ENCODE measurements around the gene NFS1. TPM values are rescaled to one million over a fixed set of nuclear protein-coding genes. Genes with fewer than 3 reads are reported as not detected.

NFS1 gene
- total and polyA plus RNA-seq, 2 of the 4 experiments (the other 2 are of a cell fraction) = 16.5 to 35.6 TPM

- H3K4me3 ChIP-seq (ENCODE audit: insufficient read depth, low read depth, low read length) = no peak overlapping the region
- H2AFZ ChIP-seq (replicated peaks; ENCODE audit: low read length, poor library complexity) = no peak overlapping the region
- H2AK9ac ChIP-seq (replicated peaks; ENCODE audit: low read depth, low read length, poor library complexity) = no peak overlapping the region
- H2AK5ac ChIP-seq (ENCODE audit: low read depth, low read length) = no peak overlapping the region
- H2BK20ac ChIP-seq (ENCODE audit: low read depth, low read length) = no peak overlapping the region
- peaks cover 17% of the 10 kb centered on the region for H3K36me3 ChIP-seq (ENCODE audit: control insufficient read depth, insufficient read depth, low read length)
- ChIA-PET CTCF (no interaction called here), POLR2A (ENCODE audit: unreplicated experiment) (no interaction called here)
- H4K91ac ChIP-seq (ENCODE audit: insufficient read depth, low read depth, low read length) = no peak overlapping the region
- no peak overlapping the region for H3K23ac ChIP-seq (ENCODE audit: low read depth, low read length)
- H3K18ac ChIP-seq (ENCODE audit: low read depth, low read length) = no peak overlapping the region
- peaks cover 0 to 17% of the 10 kb centered on the region in 2 experiments; a peak in 3 of 4 replicates for H3K79me1 ChIP-seq (ENCODE audit: low read depth in 1 of 2, low read length in 2 of 2)
- no peak overlapping the region for H2BK15ac ChIP-seq (ENCODE audit: low read depth, low read length)
- H3K27ac ChIP-seq (ENCODE audit: insufficient read depth, low read length) = no peak overlapping the region
- peaks cover 35% of the 10 kb centered on the region for H4K20me1 ChIP-seq (ENCODE audit: insufficient read depth, low read length)
- BruUV-seq (replicated peaks) = no TSS peak
- in situ Hi-C loops (cut with MboI; ENCODE audit: low sequenced_read_pairs) (no loop called here), dilution Hi-C loops (cut with HindIII; ENCODE audit: low sequenced_read_pairs, unreplicated experiment) (no loop called here), intact Hi-C loops (cut with micrococcal nuclease) (loop anchor here (2.0 to 10.0 kb wide), 2 partner anchors 77 to 101 kb away; partner anchors contain the start of gene RBM39)
- H3K4me2 ChIP-seq (ENCODE audit: low read depth, low read length) = no peak overlapping the region
- H3K4me1 ChIP-seq (ENCODE audit: control insufficient read depth, insufficient read depth, low read length) = no peaks in the 10 kb centered on the region; the same call in 1 of the 2 replicates
- no peak overlapping the region; a peak in 1 of 4 replicates for H4K8ac ChIP-seq (ENCODE audit: low read depth in 2 of 2, low read length in 2 of 2)
- H3K56ac ChIP-seq (ENCODE audit: extremely low read depth, insufficient read depth, low read length) = no peak overlapping the region
- no peak overlapping the region for H2BK120ac ChIP-seq (ENCODE audit: low read depth, low read length)
- H2BK5ac ChIP-seq (ENCODE audit: low read depth, low read length, poor library complexity, severe bottlenecking) = no peak overlapping the region
- H3K9me1 ChIP-seq (ENCODE audit: insufficient read depth, low read length) = peaks cover 11% of the 10 kb centered on the region; the same call in 1 of the 2 replicates
- H3K27me3 ChIP-seq (ENCODE audit: control insufficient read depth, insufficient read depth, low read length) = no peaks in the 10 kb centered on the region
- no peak for ATAC-seq (ENCODE audit: low read depth)
- H3K4ac ChIP-seq (ENCODE audit: low read depth, low read length) = no peak overlapping the region
- H3K9ac ChIP-seq (ENCODE audit: low read depth, low read length) = no peak overlapping the region
- H3K9me3 ChIP-seq (ENCODE audit: control insufficient read depth, insufficient read depth, low read length) = no peaks in the 10 kb centered on the region
- TF ChIP-seq MAZ (IDR thresholded peaks at IDR 0.05; ENCODE audit: borderline replicate concordance, low read depth, low read length) (no peak), CHD1 (IDR thresholded peaks at IDR 0.05; ENCODE audit: low read depth, low read length) (no peak), FOS (IDR thresholded peaks at IDR 0.05; ENCODE audit: low read depth, low read length) (no peak), MAFK (IDR thresholded peaks at IDR 0.05; ENCODE audit: low read depth, low read length) (no peak), MXI1 (IDR thresholded peaks at IDR 0.05; ENCODE audit: borderline replicate concordance, low read depth, low read length) (no peak), BHLHE40 (IDR thresholded peaks at IDR 0.05; ENCODE audit: low read depth, low read length) (no peak), NFE2L2 (IDR thresholded peaks at IDR 0.05; ENCODE audit: low read depth, low read length) (no peak), RAD21 (IDR thresholded peaks at IDR 0.05; ENCODE audit: low read length) (no peak), ELK1 (IDR thresholded peaks at IDR 0.05; ENCODE audit: borderline replicate concordance, low read depth, low read length) (no peak), SMC3 (IDR thresholded peaks at IDR 0.05; ENCODE audit: low read depth, low read length) (no peak), USF2 (IDR thresholded peaks at IDR 0.05; ENCODE audit: low read depth, low read length) (no peak), RFX5 (IDR thresholded peaks at IDR 0.05; ENCODE audit: low read depth, low read length) (no peak), RCOR1 (IDR thresholded peaks at IDR 0.05; ENCODE audit: insufficient replicate concordance, low read length) (no peak), POLR2A (IDR thresholded peaks at IDR 0.05; ENCODE audit: low read depth, low read length) (no peak), CEBPB (IDR thresholded peaks at IDR 0.05; ENCODE audit: low read depth, low read length) (no peak), CTCF (conservative IDR thresholded peaks at IDR 0.05; ENCODE audit: low read depth, low read length) (no peak)
- no peak overlapping the region for H3K14ac ChIP-seq (replicated peaks; ENCODE audit: low read depth, low read length)
- DNase-seq = no peak
- WGBS, 2 experiments (ENCODE audit: extremely low coverage in 2 of 2, insufficient read length in 1 of 2) = 86% methylated on average over 4 of the region's 17 CpGs; no CpG with 5 or more reads in 1 of the 2 experiments
- H4K5ac ChIP-seq (ENCODE audit: low read depth, low read length) = no peak overlapping the region
Observed at GRCh38 chr20:35665949-35666288, 33.2 kb downstream of the NFS1 start.
